ENCODE measurements around the gene CASP7. TPM values are rescaled to one million over a fixed set of nuclear protein-coding genes. Genes with fewer than 3 reads are reported as not detected.

CASP7 gene
- total RNA-seq, 1 donor from 2014 or later = 18.4 TPM

DNA sequence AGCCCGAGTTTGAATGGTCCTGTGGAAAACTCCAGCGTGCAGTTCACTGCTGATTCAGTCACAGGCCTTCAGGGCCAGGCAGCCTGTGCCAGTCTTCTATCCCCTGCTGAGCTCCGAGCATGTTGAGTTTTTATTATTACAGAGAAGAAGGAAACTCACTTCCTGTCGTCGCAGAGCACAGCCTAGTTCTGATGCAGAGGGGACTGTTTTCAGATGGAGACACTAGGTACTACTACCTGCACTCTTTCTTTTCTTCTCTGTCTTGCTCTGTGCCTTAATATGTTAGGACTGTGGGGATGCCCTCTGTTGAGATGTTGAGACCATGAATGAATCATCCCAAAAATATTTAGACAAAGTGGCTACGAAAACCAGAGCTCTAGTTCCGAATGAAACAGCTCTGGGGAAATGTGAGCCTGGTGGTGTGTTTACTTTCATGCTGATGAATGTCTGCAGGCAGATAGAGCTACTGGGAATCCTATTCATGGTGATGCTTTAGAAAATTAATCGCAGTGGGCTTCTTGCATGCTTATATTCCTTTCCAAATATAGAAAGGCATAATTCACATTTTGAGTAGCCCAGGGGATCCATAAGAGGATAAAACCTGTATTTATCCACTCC, 29.6 kb downstream of the CASP7 start:
- no peak for TF ChIP-seq CTCF (IDR thresholded peaks at IDR 0.05; ENCODE audit: insufficient read depth, low read length, poor library complexity, severe bottlenecking)
- Histone ChIP-seq H3K4me3 (ENCODE audit: low read depth, low read length) (no peak overlapping the region), H3K27me3 (ENCODE audit: control insufficient read depth, insufficient read depth, low read length) (no peaks in the 10 kb centered on the region), H3K36me3 (ENCODE audit: control insufficient read depth, insufficient read depth, low read length) (no peaks in the 10 kb centered on the region)
- DNase-seq (ENCODE audit: low read depth) = peak; percentile 18

- no peak for DNase-seq (ENCODE audit: low read depth)
- TF ChIP-seq CTCF (IDR thresholded peaks at IDR 0.05; ENCODE audit: insufficient read depth, low read length, poor library complexity, severe bottlenecking) = no peak
- Histone ChIP-seq H3K4me3 (ENCODE audit: low read depth, low read length) (no peak overlapping the region), H3K36me3 (ENCODE audit: control insufficient read depth, insufficient read depth, low read length) (no peaks in the 10 kb centered on the region), H3K27me3 (ENCODE audit: control insufficient read depth, insufficient read depth, low read length) (no peaks in the 10 kb centered on the region)
These were observed 31.4 kb downstream of the CASP7 start for GRCh38 chr10:113711142-113711541.

- H3K36me3 ChIP-seq (ENCODE audit: control insufficient read depth, insufficient read depth, low read length) = no peaks in the 10 kb centered on the region
- H3K4me3 ChIP-seq (ENCODE audit: low read depth, low read length) = no peak overlapping the region
- no peak for TF ChIP-seq CTCF (IDR thresholded peaks at IDR 0.05; ENCODE audit: insufficient read depth, low read length, poor library complexity, severe bottlenecking)
- no peak for DNase-seq (ENCODE audit: low read depth)
- H3K27me3 ChIP-seq (ENCODE audit: control insufficient read depth, insufficient read depth, low read length) = no peaks in the 10 kb centered on the region
These were observed 32.3 kb downstream of the CASP7 start for GRCh38 chr10:113712024-113712423.

- no peaks in the 10 kb centered on the region for H3K27me3 ChIP-seq (ENCODE audit: control insufficient read depth, insufficient read depth, low read length)
- no peak for TF ChIP-seq CTCF (IDR thresholded peaks at IDR 0.05; ENCODE audit: insufficient read depth, low read length, poor library complexity, severe bottlenecking)
- no peak for DNase-seq (ENCODE audit: low read depth)
- no peak overlapping the region for H3K4me3 ChIP-seq (ENCODE audit: low read depth, low read length)
- H3K36me3 ChIP-seq (ENCODE audit: control insufficient read depth, insufficient read depth, low read length) = no peaks in the 10 kb centered on the region
These were observed 33.3 kb downstream of the CASP7 start for GRCh38 chr10:113712755-113713639.

DNA sequence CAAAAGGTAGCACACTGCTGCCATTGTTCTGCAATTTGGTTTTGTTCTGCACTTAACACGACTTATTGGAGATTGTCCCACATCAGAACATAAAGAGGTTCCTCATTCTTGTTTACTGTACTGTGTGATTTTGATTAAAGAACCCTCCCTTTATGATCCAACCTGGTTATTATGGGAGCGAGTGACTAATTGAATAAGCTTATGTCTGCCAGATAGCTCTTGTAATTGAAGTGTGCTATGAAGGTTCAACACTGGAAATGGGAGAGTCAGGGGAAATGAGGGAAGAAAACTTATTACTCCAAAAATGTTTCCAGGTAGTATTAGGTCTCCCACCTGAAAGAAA, 33.9 kb downstream of the CASP7 start:
- H3K4me3 ChIP-seq (ENCODE audit: low read depth, low read length) = no peak overlapping the region
- DNase-seq (ENCODE audit: low read depth) = no peak
- TF ChIP-seq CTCF (IDR thresholded peaks at IDR 0.05; ENCODE audit: insufficient read depth, low read length, poor library complexity, severe bottlenecking) = no peak
- no peaks in the 10 kb centered on the region for H3K27me3 ChIP-seq (ENCODE audit: control insufficient read depth, insufficient read depth, low read length)
- H3K36me3 ChIP-seq (ENCODE audit: control insufficient read depth, insufficient read depth, low read length) = no peaks in the 10 kb centered on the region

All from kidney epithelial cell (primary cell).